SK-N-MC (cell line): Measurements from ENCODE around the gene NR2E3.

Experiments
- EZH2 ChIP-seq: fragments of 200-600 bp; sonication (generic); IDR thresholded peaks from one replicate; pipeline ENCODE4 v1.6.1; 2017; ENCODE audit warnings: antibody characterized with exemption
- FOXP2 ChIP-seq: optimal IDR thresholded peaks from 2 replicates; pipeline ENCODE3; 2011; ENCODE audit warnings: mild to moderate bottlenecking, moderate library complexity; ENCODE audit not compliant: insufficient read depth; ENCODE audit errors: extremely low read length, control extremely low read depth
- POLR2AphosphoS5 ChIP-seq: IDR thresholded peaks from 2 replicates; pipeline ENCODE4 v1.6.1; 2012; ENCODE audit warnings: mild to moderate bottlenecking, low read depth, low read length, borderline replicate concordance

GRCh38 chr15:71780115-71780976, 30.0 kb upstream of the NR2E3 start:
- TF ChIP-seq POLR2AphosphoS5, result no peak
- TF ChIP-seq EZH2, result no peak
- no peak for TF ChIP-seq FOXP2
